Liver (tissue), 9 donors: ENCODE data around the gene FSTL1. TPM values are rescaled to one million over a fixed set of nuclear protein-coding genes. Genes with fewer than 3 reads are reported as not detected.
"Not testable (repeated sequence)": the region's sequence is repeated elsewhere in the genome, so short reads cannot be mapped to it uniquely, and the experiment has no call there.

ENCODE experiments used
- DNase-seq: peaks from one replicate; pipeline ENCODE4 v3.0.0-alpha.2; 2017; ENCODE audit warnings: low spot score
- H3K27ac ChIP-seq, 2 donors: one replicate each; pipeline ENCODE4 v1.7.0; 2013; ENCODE audit warnings: inconsistent platforms in 2 of 2, low read length in 2 of 2, control low read depth in 1 of 2, low read depth in 1 of 2, mild to moderate bottlenecking in 1 of 2
- H3K27me3 ChIP-seq, 4 donors: one replicate each; pipeline versions ENCODE4 v1.6.1 to v1.7.0; 2013; ENCODE audit warnings: low read length in 3 of 4, inconsistent platforms in 1 of 4, mild to moderate bottlenecking in 1 of 4, moderate library complexity in 1 of 4; ENCODE audit not compliant: control insufficient read depth in 4 of 4, insufficient read depth in 4 of 4
- H3K36me3 ChIP-seq, 4 donors: one replicate each; pipeline versions ENCODE4 v1.6.1 to v1.7.0; 2013; ENCODE audit warnings: low read length in 3 of 4, mild to moderate bottlenecking in 3 of 4, low read depth in 1 of 4, moderate library complexity in 1 of 4; ENCODE audit not compliant: control insufficient read depth in 4 of 4, insufficient read depth in 3 of 4
- H3K4me1 ChIP-seq, 4 donors: one replicate each; pipeline versions ENCODE4 v1.6.1 to v1.7.0; 2013; ENCODE audit warnings: low read length in 3 of 4, mild to moderate bottlenecking in 3 of 4, moderate library complexity in 1 of 4; ENCODE audit not compliant: control insufficient read depth in 4 of 4, insufficient read depth in 4 of 4
- H3K4me3 ChIP-seq, 3 donors: one replicate each; pipeline versions ENCODE4 v1.6.1 to v1.7.0; 2013; ENCODE audit warnings: low read length in 3 of 3, control low read depth in 1 of 3, low read depth in 1 of 3, mild to moderate bottlenecking in 1 of 3
- H3K9ac ChIP-seq, 2 donors: one replicate each; pipeline ENCODE4 v1.7.0; 2013; ENCODE audit warnings: low read length in 2 of 2, mild to moderate bottlenecking in 2 of 2, moderate library complexity in 2 of 2, control low read depth in 1 of 2, low read depth in 1 of 2
- H3K9me3 ChIP-seq, 4 donors: one replicate each; pipeline versions ENCODE4 v1.6.1 to v1.7.0; 2013; ENCODE audit warnings: low read length in 3 of 4; ENCODE audit not compliant: control insufficient read depth in 4 of 4
- ATF3 ChIP-seq: IDR thresholded peaks from 2 replicates; pipeline ENCODE4 v1.6.1; 2016; ENCODE audit warnings: antibody characterized with exemption
- EGR1 ChIP-seq, 2 donors: IDR thresholded peaks; 2 replicates each; pipeline ENCODE4 v1.6.1; 2016 to 2018; ENCODE audit warnings: antibody characterized with exemption in 2 of 2, low read depth in 2 of 2
- FOXA1 ChIP-seq: IDR thresholded peaks from 2 replicates; pipeline ENCODE4 v1.6.1; 2016; ENCODE audit warnings: antibody characterized with exemption
- FOXA2 ChIP-seq: IDR thresholded peaks from 2 replicates; pipeline ENCODE4 v1.6.1; 2016; ENCODE audit warnings: antibody characterized with exemption
- GABPA ChIP-seq, 2 donors: IDR thresholded peaks in 1 of 2; conservative IDR thresholded peaks in 1 of 2; 2 replicates each; pipeline ENCODE4 v1.6.1; 2016; ENCODE audit warnings: antibody characterized with exemption in 2 of 2, mild to moderate bottlenecking in 1 of 2, moderate library complexity in 1 of 2
- HNF4A ChIP-seq, 2 donors: conservative IDR thresholded peaks; 2 replicates each; pipeline ENCODE4 v1.6.1; 2016; ENCODE audit warnings: antibody characterized with exemption in 2 of 2, mild to moderate bottlenecking in 2 of 2
- HNF4G ChIP-seq: IDR thresholded peaks from 2 replicates; pipeline ENCODE4 v1.6.1; 2016; ENCODE audit warnings: antibody characterized with exemption
- JUND ChIP-seq, 2 donors: IDR thresholded peaks; 2 replicates each; pipeline ENCODE4 v1.6.1; 2016; ENCODE audit warnings: antibody characterized with exemption in 2 of 2
- NR2F2 ChIP-seq: IDR thresholded peaks from 2 replicates; pipeline ENCODE4 v1.6.1; 2016; ENCODE audit warnings: antibody characterized with exemption
- RAD21 ChIP-seq, 2 donors: IDR thresholded peaks; 2 replicates each; pipeline ENCODE4 v1.6.1; 2016; ENCODE audit warnings: antibody characterized with exemption in 2 of 2, mild to moderate bottlenecking in 2 of 2
- REST ChIP-seq: IDR thresholded peaks from 2 replicates; pipeline ENCODE4 v1.6.1; 2016; ENCODE audit warnings: antibody characterized with exemption, mild to moderate bottlenecking
- RXRA ChIP-seq, 2 donors: IDR thresholded peaks; 2 replicates each; pipeline ENCODE4 v1.6.1; 2017 to 2018; ENCODE audit warnings: antibody characterized with exemption in 2 of 2, mild to moderate bottlenecking in 1 of 2
- SP1 ChIP-seq: IDR thresholded peaks from 2 replicates; pipeline ENCODE4 v1.6.1; 2018; ENCODE audit warnings: antibody characterized with exemption, mild to moderate bottlenecking
- TAF1 ChIP-seq: conservative IDR thresholded peaks from 2 replicates; pipeline ENCODE4 v1.6.1; 2016; ENCODE audit warnings: antibody characterized with exemption, mild to moderate bottlenecking
- YY1 ChIP-seq: IDR thresholded peaks from 2 replicates; pipeline ENCODE4 v1.6.1; 2016; ENCODE audit warnings: antibody characterized with exemption, mild to moderate bottlenecking
- WGBS: extraction: QIAGEN DNeasy Blood & Tissue Kit; methylation state at CpG from one replicate; pipeline ENCODE4 v1.1.7; 2013; 5-methylcytosine and 5-hydroxymethylcytosine counted together
- polyA plus RNA-seq, 2 donors: library from polyadenylated mRNA; stranded (reverse) in 1 of 2; unstranded in 1 of 2; fragments of 200-250 nt in 1 of 2; fragments of >200 nt in 1 of 2; fragmentation: Nextera tagmentation in 1 of 2; extraction: Ambion mirVana in 1 of 2; gene quantifications; one replicate each; pipeline versions ENCODE4 v1.2.1 to v1.2.3, GENCODE V29; 2013 to 2015
- total RNA-seq, 2 donors: library from RNA; depleted of rRNA; stranded (reverse); fragments of >200 nt; gene quantifications; one replicate each; pipeline ENCODE4 v1.2.3, GENCODE V29; 2014
- TF ChIP-seq, protein P1 (sequence below): fragments of 150-350 bp; IDR thresholded peaks from 2 replicates; pipeline ENCODE4 v1.5.1; 2017; ENCODE audit warnings: improper control_type of control experiment, low read depth, low read length; ENCODE audit not compliant: missing input control
- TF ChIP-seq, protein P2 (sequence below): IDR thresholded peaks from 2 replicates; pipeline ENCODE4 v1.6.1; 2016; ENCODE audit warnings: antibody characterized with exemption
- TF ChIP-seq, protein P3 (sequence below): IDR thresholded peaks from 2 replicates; pipeline ENCODE4 v1.6.1; 2016; ENCODE audit warnings: antibody characterized with exemption
- donor health status: healthy.
- donor health status: healthy.
- donor health status: healthy.
- donor health status: healthy.
- donor health status: healthy.

The FSTL1 gene
- total and polyA plus RNA-seq, 4 donors: 9.6 to 67.5 (median 24.6) TPM

- Histone ChIP-seq H3K27me3 (no peaks in the 10 kb centered on the region), H3K4me3 (no peak overlapping the region), H3K4me1 (no peaks in the 10 kb centered on the region), H3K9me3 (peaks cover 0 to 1% (median 0%) of the 10 kb centered on the region in 4 donors), H3K9ac (no peak overlapping the region), H3K36me3 (no peaks in the 10 kb centered on the region), H3K27ac (no peak overlapping the region)
- DNase-seq: no peak
- TF ChIP-seq GABPA (IDR thresholded peaks at IDR 0.05 in 1 of 2, conservative IDR thresholded peaks at IDR 0.05 in 1 of 2): no peak
- no peak for TF ChIP-seq RAD21 (IDR thresholded peaks at IDR 0.05)
- TF ChIP-seq HNF4G: no peak
- TF ChIP-seq, protein P1, sequence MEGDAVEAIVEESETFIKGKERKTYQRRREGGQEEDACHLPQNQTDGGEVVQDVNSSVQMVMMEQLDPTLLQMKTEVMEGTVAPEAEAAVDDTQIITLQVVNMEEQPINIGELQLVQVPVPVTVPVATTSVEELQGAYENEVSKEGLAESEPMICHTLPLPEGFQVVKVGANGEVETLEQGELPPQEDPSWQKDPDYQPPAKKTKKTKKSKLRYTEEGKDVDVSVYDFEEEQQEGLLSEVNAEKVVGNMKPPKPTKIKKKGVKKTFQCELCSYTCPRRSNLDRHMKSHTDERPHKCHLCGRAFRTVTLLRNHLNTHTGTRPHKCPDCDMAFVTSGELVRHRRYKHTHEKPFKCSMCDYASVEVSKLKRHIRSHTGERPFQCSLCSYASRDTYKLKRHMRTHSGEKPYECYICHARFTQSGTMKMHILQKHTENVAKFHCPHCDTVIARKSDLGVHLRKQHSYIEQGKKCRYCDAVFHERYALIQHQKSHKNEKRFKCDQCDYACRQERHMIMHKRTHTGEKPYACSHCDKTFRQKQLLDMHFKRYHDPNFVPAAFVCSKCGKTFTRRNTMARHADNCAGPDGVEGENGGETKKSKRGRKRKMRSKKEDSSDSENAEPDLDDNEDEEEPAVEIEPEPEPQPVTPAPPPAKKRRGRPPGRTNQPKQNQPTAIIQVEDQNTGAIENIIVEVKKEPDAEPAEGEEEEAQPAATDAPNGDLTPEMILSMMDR: no peak
- TF ChIP-seq, protein P2, sequence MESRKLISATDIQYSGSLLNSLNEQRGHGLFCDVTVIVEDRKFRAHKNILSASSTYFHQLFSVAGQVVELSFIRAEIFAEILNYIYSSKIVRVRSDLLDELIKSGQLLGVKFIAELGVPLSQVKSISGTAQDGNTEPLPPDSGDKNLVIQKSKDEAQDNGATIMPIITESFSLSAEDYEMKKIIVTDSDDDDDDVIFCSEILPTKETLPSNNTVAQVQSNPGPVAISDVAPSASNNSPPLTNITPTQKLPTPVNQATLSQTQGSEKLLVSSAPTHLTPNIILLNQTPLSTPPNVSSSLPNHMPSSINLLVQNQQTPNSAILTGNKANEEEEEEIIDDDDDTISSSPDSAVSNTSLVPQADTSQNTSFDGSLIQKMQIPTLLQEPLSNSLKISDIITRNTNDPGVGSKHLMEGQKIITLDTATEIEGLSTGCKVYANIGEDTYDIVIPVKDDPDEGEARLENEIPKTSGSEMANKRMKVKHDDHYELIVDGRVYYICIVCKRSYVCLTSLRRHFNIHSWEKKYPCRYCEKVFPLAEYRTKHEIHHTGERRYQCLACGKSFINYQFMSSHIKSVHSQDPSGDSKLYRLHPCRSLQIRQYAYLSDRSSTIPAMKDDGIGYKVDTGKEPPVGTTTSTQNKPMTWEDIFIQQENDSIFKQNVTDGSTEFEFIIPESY: no peak
- TF ChIP-seq NR2F2: no peak
- TF ChIP-seq FOXA1: no peak
- TF ChIP-seq REST: no peak
- TF ChIP-seq FOXA2: no peak
- no peak for TF ChIP-seq SP1
- TF ChIP-seq ATF3: no peak
- TF ChIP-seq YY1: no peak
- TF ChIP-seq JUND (IDR thresholded peaks at IDR 0.05): no peak
- no peak for TF ChIP-seq TAF1
- TF ChIP-seq RXRA (IDR thresholded peaks at IDR 0.05): no peak
- TF ChIP-seq EGR1 (IDR thresholded peaks at IDR 0.05; ENCODE audit: low read depth in 2 of 2): no peak
- no peak for TF ChIP-seq HNF4A (conservative IDR thresholded peaks at IDR 0.05)
- TF ChIP-seq, protein P3, sequence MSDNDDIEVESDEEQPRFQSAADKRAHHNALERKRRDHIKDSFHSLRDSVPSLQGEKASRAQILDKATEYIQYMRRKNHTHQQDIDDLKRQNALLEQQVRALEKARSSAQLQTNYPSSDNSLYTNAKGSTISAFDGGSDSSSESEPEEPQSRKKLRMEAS: no peak
- WGBS: 87% methylated on average over 2 of the region's 2 CpGs
Observed at GRCh38 chr3:120381503-120381902, 69.3 kb downstream of the FSTL1 start.

DNA sequence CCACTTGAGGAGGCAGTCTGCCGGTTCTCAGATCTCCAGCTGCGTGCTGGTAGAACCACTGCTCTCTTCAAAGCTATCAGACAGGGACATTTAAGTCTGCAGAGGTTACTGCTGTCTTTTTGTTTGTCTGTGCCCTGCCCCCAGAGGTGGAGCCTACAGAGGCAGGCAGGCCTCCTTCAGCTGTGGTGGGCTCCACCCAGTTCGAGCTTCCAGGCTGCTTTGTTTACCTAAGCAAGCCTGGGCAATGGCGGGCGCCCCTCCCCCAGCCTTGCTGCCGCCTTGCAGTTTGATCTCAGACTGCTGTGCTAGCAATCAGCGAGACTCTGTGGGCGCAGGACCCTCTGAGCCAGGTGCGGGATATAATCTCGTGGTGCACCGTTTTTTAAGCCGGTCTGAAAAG lies 72.8 kb downstream of the FSTL1 start:
- not testable (repeated sequence) for H3K4me1 ChIP-seq, H3K9me3 ChIP-seq, H3K36me3 ChIP-seq, H3K4me3 ChIP-seq, H3K27ac ChIP-seq, H3K9ac ChIP-seq, H3K27me3 ChIP-seq, DNase-seq
- 61% methylated on average over 7 of the region's 12 CpGs for WGBS
